CD4-positive, alpha-beta T cell treated with Interleukin-10 for 1 hour (primary cell): ENCODE data around the gene KRTDAP.

Source experiments
- DNase-seq: peaks from one replicate; pipeline ENCODE4 v3.0.0-alpha.2; 2020

KRTDAP gene

GRCh38 chr19:35512831-35513627, 22.8 kb upstream of the KRTDAP start:
- DNase-seq: no peak

- no peak for DNase-seq
Observed at GRCh38 chr19:35511337-35511736, 21.1 kb upstream of the KRTDAP start.

GRCh38 chr19:35510626-35510964, 20.3 kb upstream of the KRTDAP start:
- DNase-seq: no peak

GRCh38 chr19:35509861-35510625, 19.8 kb upstream of the KRTDAP start:
- DNase-seq: peak; percentile 70

- peak; percentile 47 for DNase-seq
Observed at GRCh38 chr19:35509018-35509652, 18.9 kb upstream of the KRTDAP start.

- DNase-seq: no peak
Observed at GRCh38 chr19:35508129-35508528, 17.9 kb upstream of the KRTDAP start.

- DNase-seq: no peak
Observed at GRCh38 chr19:35507561-35507960, 17.3 kb upstream of the KRTDAP start.

GRCh38 chr19:35506011-35506410, 15.7 kb upstream of the KRTDAP start:
- DNase-seq: no peak

- no peak for DNase-seq
Observed at GRCh38 chr19:35502751-35503150, 12.5 kb upstream of the KRTDAP start.

- DNase-seq: no peak
Observed at GRCh38 chr19:35501684-35502083, 11.4 kb upstream of the KRTDAP start.

GRCh38 chr19:35500611-35501010, 10.3 kb upstream of the KRTDAP start:
- no peak for DNase-seq

GRCh38 chr19:35498984-35499527, 8.8 kb upstream of the KRTDAP start:
- no peak for DNase-seq

GRCh38 chr19:35498220-35498619, 8.0 kb upstream of the KRTDAP start:
- no peak for DNase-seq

- no peak for DNase-seq
Observed at GRCh38 chr19:35497406-35497805, 7.1 kb upstream of the KRTDAP start.

- peak; percentile 72 for DNase-seq
Observed at GRCh38 chr19:35495107-35496064, 5.1 kb upstream of the KRTDAP start.

GRCh38 chr19:35493971-35494370, 3.7 kb upstream of the KRTDAP start:
- DNase-seq: no peak

- DNase-seq: no peak
Observed at GRCh38 chr19:35491836-35492360, 1.6 kb upstream of the KRTDAP start.

GRCh38 chr19:35488677-35489076, 1.6 kb downstream of the KRTDAP start:
- DNase-seq: no peak

- no peak for DNase-seq
Observed at GRCh38 chr19:35487656-35488182, 2.5 kb downstream of the KRTDAP start.

- no peak for DNase-seq
Observed at GRCh38 chr19:35486268-35486708, 4.0 kb downstream of the KRTDAP start.

- DNase-seq: no peak
Observed at GRCh38 chr19:35484252-35485036, 5.8 kb downstream of the KRTDAP start.
